Tibial nerve (tissue), 4 donors: ENCODE results near the gene PRM2. TPM values are rescaled to one million over a fixed set of nuclear protein-coding genes. Genes with fewer than 3 reads are reported as not detected.

Source experiments
- DNase-seq, 2 donors: peaks; one replicate each; pipeline ENCODE4 v3.0.0-alpha.2; 2019; ENCODE audit warnings: low spot score in 2 of 2
- H3K27ac ChIP-seq, 4 donors: fragments of 200-600 bp; sonication (generic) in 3 of 4; one replicate each; pipeline ENCODE4 v1.5.1; 2017 to 2019; ENCODE audit warnings: mild to moderate bottlenecking in 1 of 4
- H3K27me3 ChIP-seq, 2 donors: fragments of 200-600 bp; sonication (generic) in 1 of 2; one replicate each; pipeline versions ENCODE4 v1.5.1 to v1.6.0; 2017 to 2019
- H3K36me3 ChIP-seq, 3 donors: fragments of 200-600 bp; sonication (generic); one replicate each; pipeline ENCODE4 v1.5.1; 2018 to 2019
- H3K4me1 ChIP-seq, 4 donors: fragments of 200-600 bp; sonication (generic) in 3 of 4; one replicate each; pipeline ENCODE4 v1.5.1; 2017 to 2019
- H3K4me3 ChIP-seq, 4 donors: fragments of 200-600 bp; sonication (generic) in 3 of 4; one replicate each; pipeline ENCODE4 v1.5.1; 2017 to 2019; ENCODE audit warnings: mild to moderate bottlenecking in 1 of 4, moderate library complexity in 1 of 4
- H3K9me3 ChIP-seq, 4 donors: fragments of 200-600 bp; sonication (generic) in 3 of 4; one replicate each; pipeline ENCODE4 v1.5.1; 2017 to 2019
- EP300 ChIP-seq, 2 donors: sonication (generic); formaldehyde crosslinking; IDR thresholded peaks; one replicate each; pipeline ENCODE4 v1.6.1; 2017; ENCODE audit warnings: antibody characterized with exemption in 2 of 2, mild to moderate bottlenecking in 1 of 2
- POLR2A ChIP-seq, 2 donors: fragments of 450-650 bp; IDR thresholded peaks; one replicate each; pipeline ENCODE4 v1.6.1; 2017; ENCODE audit warnings: antibody characterized with exemption in 2 of 2, mild to moderate bottlenecking in 2 of 2, moderate library complexity in 2 of 2
- WGBS, 2 donors: methylation state at CpG; one replicate each; pipeline ENCODE4 v1.1.5; 2018; 5-methylcytosine and 5-hydroxymethylcytosine counted together
- total RNA-seq, 4 donors: library from RNA; depleted of rRNA; stranded (reverse); fragments of >200 nt; gene quantifications; one replicate each; pipeline ENCODE4 v1.1.0, GENCODE V29; 2016
- TF ChIP-seq, protein P1 (sequence below), 5 experiments: fragments of 200-600 bp in 3 of 5; fragments of 450-650 bp in 2 of 5; sonication (generic) in 3 of 5; IDR thresholded peaks; one replicate each; pipeline ENCODE4 v1.5.1; 2016 to 2019; ENCODE audit warnings: antibody characterized with exemption in 5 of 5, mild to moderate bottlenecking in 3 of 5, moderate library complexity in 2 of 5

The PRM2 gene
- total RNA-seq, 4 donors from 2014 or later, result not detected

DNA sequence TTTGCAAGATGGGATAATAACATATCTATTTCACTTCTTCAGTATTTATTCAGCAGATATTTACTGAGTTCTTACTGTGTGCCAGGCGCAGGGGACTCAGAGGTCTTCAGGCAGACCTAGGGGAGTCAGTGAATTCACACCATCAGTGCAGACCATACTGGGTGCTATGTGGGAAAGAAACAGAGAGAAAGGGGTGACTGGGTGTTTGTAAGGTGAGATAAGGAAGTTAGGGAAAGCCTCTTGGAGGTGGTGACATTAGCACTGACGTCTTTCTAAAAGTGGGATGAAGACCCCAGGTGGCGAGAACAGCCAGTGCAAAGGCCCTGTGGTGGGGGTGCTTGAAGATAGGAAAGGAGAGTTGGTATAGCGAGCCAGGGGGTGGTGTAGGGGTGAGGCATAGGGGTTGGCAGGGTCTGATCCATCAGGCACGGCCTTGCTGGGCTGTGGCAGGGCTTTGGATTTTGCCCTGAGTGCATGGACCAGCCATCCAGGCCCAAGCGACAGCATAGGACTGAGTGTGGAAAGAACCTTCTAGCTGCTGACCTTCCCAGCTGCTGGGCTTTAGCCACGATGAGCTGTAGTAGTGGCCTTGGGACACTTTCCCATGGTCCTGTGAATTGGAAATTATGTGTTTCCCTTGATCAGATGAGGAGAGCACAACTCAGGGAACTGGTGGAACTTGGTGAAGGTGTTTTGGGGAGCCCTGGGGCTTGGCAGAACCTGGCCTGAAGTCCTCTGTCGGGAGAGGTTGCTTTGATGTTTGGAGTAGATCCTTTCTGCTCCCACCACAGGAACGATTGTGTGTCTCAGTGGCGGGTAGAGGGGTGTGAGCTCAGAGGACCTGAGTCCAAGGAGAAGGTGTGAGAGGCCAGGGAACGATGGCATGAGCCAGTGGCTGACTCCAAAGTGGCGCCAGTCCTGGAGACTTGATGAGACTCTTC lies 16.4 kb downstream of the PRM2 start:
- WGBS, 2 donors, result 88 to 91% methylated on average over 12 of the region's 12 CpGs
- Histone ChIP-seq H3K36me3 (no peaks in the 10 kb centered on the region), H3K27me3 (no peaks in the 10 kb centered on the region), H3K4me3 (no peak overlapping the region), H3K9me3 (no peaks in the 10 kb centered on the region), H3K27ac (no peak overlapping the region), H3K4me1 (peaks cover 0 to 30% (median 17%) of the 10 kb centered on the region in 4 donors)
- no peak for TF ChIP-seq POLR2A (IDR thresholded peaks at IDR 0.05)
- TF ChIP-seq, protein P1, sequence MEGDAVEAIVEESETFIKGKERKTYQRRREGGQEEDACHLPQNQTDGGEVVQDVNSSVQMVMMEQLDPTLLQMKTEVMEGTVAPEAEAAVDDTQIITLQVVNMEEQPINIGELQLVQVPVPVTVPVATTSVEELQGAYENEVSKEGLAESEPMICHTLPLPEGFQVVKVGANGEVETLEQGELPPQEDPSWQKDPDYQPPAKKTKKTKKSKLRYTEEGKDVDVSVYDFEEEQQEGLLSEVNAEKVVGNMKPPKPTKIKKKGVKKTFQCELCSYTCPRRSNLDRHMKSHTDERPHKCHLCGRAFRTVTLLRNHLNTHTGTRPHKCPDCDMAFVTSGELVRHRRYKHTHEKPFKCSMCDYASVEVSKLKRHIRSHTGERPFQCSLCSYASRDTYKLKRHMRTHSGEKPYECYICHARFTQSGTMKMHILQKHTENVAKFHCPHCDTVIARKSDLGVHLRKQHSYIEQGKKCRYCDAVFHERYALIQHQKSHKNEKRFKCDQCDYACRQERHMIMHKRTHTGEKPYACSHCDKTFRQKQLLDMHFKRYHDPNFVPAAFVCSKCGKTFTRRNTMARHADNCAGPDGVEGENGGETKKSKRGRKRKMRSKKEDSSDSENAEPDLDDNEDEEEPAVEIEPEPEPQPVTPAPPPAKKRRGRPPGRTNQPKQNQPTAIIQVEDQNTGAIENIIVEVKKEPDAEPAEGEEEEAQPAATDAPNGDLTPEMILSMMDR (IDR thresholded peaks at IDR 0.05), result no peak
- TF ChIP-seq EP300 (IDR thresholded peaks at IDR 0.05), result no peak
- no peak for DNase-seq

- Histone ChIP-seq H3K4me3 (peak overlapping the region in 1 of 4 donors; percentile 5), H3K27me3 (no peaks in the 10 kb centered on the region)
Measured at GRCh38 chr16:11258553-11259492, 17.5 kb downstream of the PRM2 start.

DNA sequence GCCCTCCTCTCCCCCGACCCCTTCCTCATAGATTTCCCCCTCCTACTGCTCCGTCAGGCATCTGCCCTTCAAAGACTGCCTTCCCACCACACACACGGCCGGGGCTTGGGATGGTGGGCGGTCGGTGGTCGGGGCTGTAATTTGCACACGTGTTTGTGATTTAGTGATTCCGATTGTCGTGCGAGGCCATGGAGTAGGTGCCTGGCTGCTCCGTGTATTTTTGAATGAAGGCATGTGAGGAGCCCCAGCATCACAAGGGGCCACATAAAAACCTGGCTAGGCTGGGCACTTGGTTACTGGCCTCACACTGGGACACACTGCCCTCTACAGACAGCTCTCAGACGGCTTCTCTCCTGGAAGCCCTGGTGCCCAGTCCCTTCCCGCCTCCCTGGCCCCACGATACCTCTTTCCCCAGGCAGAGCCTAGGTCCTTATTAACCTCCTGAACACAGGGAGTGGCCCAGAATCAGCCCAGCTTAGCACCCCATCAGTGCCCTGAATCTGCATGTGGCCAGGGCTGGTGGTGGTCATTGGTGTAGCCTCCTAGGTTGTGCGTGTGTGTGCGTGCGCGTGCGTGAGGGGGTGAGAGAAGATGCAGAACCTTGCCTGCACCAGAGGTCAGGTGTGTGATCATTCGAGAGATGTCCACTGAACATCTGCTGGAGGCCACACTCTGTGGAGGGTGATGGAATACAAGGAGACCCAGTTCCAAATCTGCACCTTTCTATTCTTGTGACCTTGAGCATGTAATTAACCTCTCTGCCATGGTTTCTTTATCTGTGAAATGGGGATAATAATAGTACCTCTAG lies 18.9 kb downstream of the PRM2 start:
- H3K9me3 ChIP-seq, result no peaks in the 10 kb centered on the region
- DNase-seq, result peak; percentile 69 to 86
- 24% methylated on average over 21 of the region's 21 CpGs for WGBS, 2 donors
- peaks cover 0 to 48% (median 20%) of the 10 kb centered on the region in 4 donors for H3K4me1 ChIP-seq
- TF ChIP-seq EP300 (IDR thresholded peaks at IDR 0.05), result peak in 1 of 2 donors; percentile 45
- TF ChIP-seq, protein P1 (IDR thresholded peaks at IDR 0.05), result peak; percentile 70 to 85 (median 79)
- no peak for TF ChIP-seq POLR2A (IDR thresholded peaks at IDR 0.05)
- H3K36me3 ChIP-seq, result no peaks in the 10 kb centered on the region
- H3K27ac ChIP-seq, result peak overlapping the region; percentile 89 to 97 (median 96)
- peak overlapping the region; percentile 61 to 87 (median 80) for H3K4me3 ChIP-seq
- H3K27me3 ChIP-seq, result no peaks in the 10 kb centered on the region

More at GRCh38 chr16:11258553-11259492, 17.5 kb downstream of the PRM2 start:
- 45 to 48% methylated on average over 13 to 15 of the region's 15 CpGs for whole genome bisulfite sequencing, 2 donors
- TF ChIP-seq, protein P1 (IDR thresholded peaks at IDR 0.05), result no peak
- TF ChIP-seq POLR2A (IDR thresholded peaks at IDR 0.05) (no peak), EP300 (IDR thresholded peaks at IDR 0.05) (no peak)
- Histone ChIP-seq H3K9me3 (no peaks in the 10 kb centered on the region), H3K36me3 (no peaks in the 10 kb centered on the region), H3K27ac (peak overlapping the region in 2 of 4 donors; percentile 5 to 17), H3K4me1 (peaks cover 0 to 41% (median 20%) of the 10 kb centered on the region in 4 donors)
- peak in 1 of 2 donors; percentile 38 for DNase-seq

DNA sequence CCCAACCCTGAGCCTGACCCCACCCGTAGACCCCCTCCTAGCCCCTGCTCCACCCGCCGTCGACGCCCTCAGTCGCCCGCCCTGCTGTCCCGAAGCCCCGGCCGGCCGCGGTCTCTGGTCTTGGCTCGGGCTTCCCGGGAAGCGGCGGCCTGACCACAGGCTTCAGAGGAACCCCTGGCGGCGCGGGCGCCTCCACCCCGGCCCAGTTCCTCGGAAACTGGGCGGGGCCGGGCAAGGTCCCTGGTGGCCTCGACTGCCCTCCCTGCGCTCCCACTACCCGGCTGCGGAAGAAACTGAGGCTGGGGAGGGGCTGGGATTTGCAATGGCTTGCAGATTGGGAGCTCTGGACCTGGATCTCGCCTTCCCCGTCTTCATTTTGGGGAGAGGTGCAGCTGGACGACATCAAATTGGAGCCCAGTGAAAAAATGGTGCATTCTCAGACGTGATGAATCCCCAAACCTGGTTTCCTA lies 19.6 kb downstream of the PRM2 start:
- peak overlapping the region; percentile 61 to 87 (median 80) for H3K4me3 ChIP-seq
- TF ChIP-seq POLR2A (IDR thresholded peaks at IDR 0.05) (no peak), EP300 (IDR thresholded peaks at IDR 0.05) (no peak)
- TF ChIP-seq, protein P1 (IDR thresholded peaks at IDR 0.05), result no peak
- peaks cover 0 to 48% (median 20%) of the 10 kb centered on the region in 4 donors for H3K4me1 ChIP-seq
- peak overlapping the region; percentile 89 to 97 (median 96) for H3K27ac ChIP-seq
- 0 to 2% methylated on average over 19 to 32 of the region's 32 CpGs for WGBS, 2 donors
- peak; percentile 44 to 47 for DNase-seq
- H3K27me3 ChIP-seq, result no peaks in the 10 kb centered on the region
- no peaks in the 10 kb centered on the region for H3K36me3 ChIP-seq
- no peaks in the 10 kb centered on the region for H3K9me3 ChIP-seq
